LNCAP (cell line): ENCODE results near the gene TBCD.

ENCODE experiments used
- TF ChIP-seq, protein P1 (sequence below): fragments of 450-650 bp; IDR thresholded peaks from 2 replicates; pipeline ENCODE4 v1.5.1; 2017; ENCODE audit warnings: mild to moderate bottlenecking

TBCD gene

DNA sequence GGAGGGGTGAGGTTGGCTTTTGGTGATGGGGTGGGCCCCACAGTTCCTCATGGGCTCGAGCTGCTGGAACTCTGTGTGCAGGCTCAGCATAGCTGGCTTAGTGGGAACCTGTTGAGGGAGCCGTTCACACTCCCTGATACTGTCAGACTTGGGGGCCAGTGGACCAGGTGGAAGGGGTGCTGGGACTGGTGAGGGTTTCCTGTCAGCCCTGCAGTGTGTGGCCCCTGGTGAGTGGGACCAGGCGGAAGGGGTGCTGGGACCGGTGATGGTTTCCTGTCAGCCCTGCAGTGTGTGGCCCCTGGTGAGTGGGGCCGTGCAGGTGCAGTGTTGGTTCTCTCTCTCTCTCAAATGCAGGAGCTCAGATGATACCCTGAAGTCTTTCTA is 133.1 kb downstream of the TBCD start:
- TF ChIP-seq, protein P1, sequence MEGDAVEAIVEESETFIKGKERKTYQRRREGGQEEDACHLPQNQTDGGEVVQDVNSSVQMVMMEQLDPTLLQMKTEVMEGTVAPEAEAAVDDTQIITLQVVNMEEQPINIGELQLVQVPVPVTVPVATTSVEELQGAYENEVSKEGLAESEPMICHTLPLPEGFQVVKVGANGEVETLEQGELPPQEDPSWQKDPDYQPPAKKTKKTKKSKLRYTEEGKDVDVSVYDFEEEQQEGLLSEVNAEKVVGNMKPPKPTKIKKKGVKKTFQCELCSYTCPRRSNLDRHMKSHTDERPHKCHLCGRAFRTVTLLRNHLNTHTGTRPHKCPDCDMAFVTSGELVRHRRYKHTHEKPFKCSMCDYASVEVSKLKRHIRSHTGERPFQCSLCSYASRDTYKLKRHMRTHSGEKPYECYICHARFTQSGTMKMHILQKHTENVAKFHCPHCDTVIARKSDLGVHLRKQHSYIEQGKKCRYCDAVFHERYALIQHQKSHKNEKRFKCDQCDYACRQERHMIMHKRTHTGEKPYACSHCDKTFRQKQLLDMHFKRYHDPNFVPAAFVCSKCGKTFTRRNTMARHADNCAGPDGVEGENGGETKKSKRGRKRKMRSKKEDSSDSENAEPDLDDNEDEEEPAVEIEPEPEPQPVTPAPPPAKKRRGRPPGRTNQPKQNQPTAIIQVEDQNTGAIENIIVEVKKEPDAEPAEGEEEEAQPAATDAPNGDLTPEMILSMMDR, result no peak

- TF ChIP-seq, protein P1, result no peak
These were observed 135.6 kb downstream of the TBCD start for GRCh38 chr17:82887255-82888164.

GRCh38 chr17:82888583-82889495 is 137.0 kb downstream of the TBCD start:
- TF ChIP-seq, protein P1, result no peak

GRCh38 chr17:82889496-82890338 is 137.9 kb downstream of the TBCD start:
- TF ChIP-seq, protein P1, result no peak

- TF ChIP-seq, protein P1, result no peak
These were observed 138.5 kb downstream of the TBCD start for GRCh38 chr17:82890339-82890730.

- TF ChIP-seq, protein P1, result no peak
These were observed 139.2 kb downstream of the TBCD start for GRCh38 chr17:82890926-82891678.
